CD14-positive monocyte (primary cell): Measurements from ENCODE around the gene MMRN2. TPM values are rescaled to one million over a fixed set of nuclear protein-coding genes. Genes with fewer than 3 reads are reported as not detected.

Source experiments
- DNase-seq, 3 donors: peaks; one replicate each; pipeline ENCODE4 v3.0.0-alpha.2; 2011 to 2022
- H2AFZ ChIP-seq: 2 replicates; pipeline ENCODE4 v1.6.0; 2012; ENCODE audit warnings: mild to moderate bottlenecking, low read depth, low read length, inconsistent platforms; ENCODE audit not compliant: insufficient read depth, poor library complexity, severe bottlenecking
- H3K27ac ChIP-seq, 2 donors: 1 replicate in 1 of 2; 2 replicates in 1 of 2; pipeline ENCODE4 v1.5.1; 2012 to 2013; ENCODE audit warnings: low read length in 2 of 2, control low read depth in 1 of 2, inconsistent platforms in 1 of 2, low read depth in 1 of 2, mild to moderate bottlenecking in 1 of 2
- H3K27me3 ChIP-seq, 2 donors: one replicate each; pipeline versions ENCODE4 v1.6.0 to v1.6.1; 2011 to 2013; ENCODE audit warnings: low read length in 2 of 2; ENCODE audit not compliant: control insufficient read depth in 2 of 2, insufficient read depth in 2 of 2
- H3K36me3 ChIP-seq, 2 donors: replicated peaks in 1 of 2; 1 replicate in 1 of 2; 2 replicates in 1 of 2; pipeline versions ENCODE4 v1.5.1 to v1.6.1; 2012 to 2013; ENCODE audit warnings: low read length in 2 of 2, control low read depth in 1 of 2, inconsistent platforms in 1 of 2, mild to moderate bottlenecking in 1 of 2; ENCODE audit not compliant: insufficient read depth in 2 of 2, control insufficient read depth in 1 of 2
- H3K4me1 ChIP-seq, 2 donors: 1 replicate in 1 of 2; 2 replicates in 1 of 2; pipeline versions ENCODE4 v1.5.1 to v1.6.1; 2012 to 2013; ENCODE audit warnings: low read length in 2 of 2, control low read depth in 1 of 2, inconsistent platforms in 1 of 2, mild to moderate bottlenecking in 1 of 2, moderate library complexity in 1 of 2; ENCODE audit not compliant: insufficient read depth in 2 of 2, control insufficient read depth in 1 of 2
- H3K4me2 ChIP-seq: replicated peaks from 2 replicates; pipeline ENCODE3; 2012; ENCODE audit warnings: low read length, moderate library complexity, mild to moderate bottlenecking; ENCODE audit not compliant: poor library complexity, severe bottlenecking; ENCODE audit errors: extremely low read depth
- H3K4me3 ChIP-seq, 3 experiments: fragments of 200-600 bp in 1 of 3; sonication (generic) in 1 of 3; replicated peaks in 1 of 3; 1 replicate in 2 of 3; 2 replicates in 1 of 3; pipeline ENCODE4 v1.5.1; 2011 to 2013; ENCODE audit warnings: low read length in 3 of 3, mild to moderate bottlenecking in 3 of 3, control low read depth in 2 of 3, low read depth in 2 of 3, inconsistent platforms in 1 of 3, moderate library complexity in 1 of 3
- H3K79me2 ChIP-seq: 2 replicates; pipeline ENCODE4 v1.6.0; 2012; ENCODE audit warnings: mild to moderate bottlenecking, control low read depth, inconsistent platforms, low read length, moderate library complexity; ENCODE audit not compliant: insufficient read depth
- H3K9ac ChIP-seq: 2 replicates; pipeline ENCODE4 v1.6.0; 2017; ENCODE audit warnings: low read length, mild to moderate bottlenecking; ENCODE audit not compliant: insufficient read depth, poor library complexity, severe bottlenecking
- H3K9me3 ChIP-seq, 2 donors: replicated peaks in 1 of 2; 1 replicate in 1 of 2; 2 replicates in 1 of 2; pipeline versions ENCODE4 v1.5.1 to v1.6.1; 2012 to 2013; ENCODE audit warnings: low read length in 2 of 2, control low read depth in 1 of 2; ENCODE audit not compliant: control insufficient read depth in 1 of 2, insufficient read depth in 1 of 2
- H4K20me1 ChIP-seq: 2 replicates; pipeline ENCODE4 v1.6.0; 2012; ENCODE audit warnings: mild to moderate bottlenecking, low read length, control low read depth, moderate library complexity; ENCODE audit not compliant: insufficient read depth
- H3K27ac Mint-ChIP-seq, 7 donors: one replicate each; pipeline ENCODE4 v1.8.0; 2020; ENCODE audit warnings: mild to moderate bottlenecking in 7 of 7, mixed read lengths in 7 of 7, moderate library complexity in 6 of 7, inconsistent platforms in 2 of 7
- H3K27me3 Mint-ChIP-seq, 3 donors: one replicate each; pipeline ENCODE4 v1.8.0; 2021 to 2022; ENCODE audit warnings: low read depth in 3 of 3, mild to moderate bottlenecking in 3 of 3, mixed read lengths in 3 of 3, moderate library complexity in 3 of 3, inconsistent platforms in 1 of 3
- H3K36me3 Mint-ChIP-seq, 2 donors: one replicate each; pipeline ENCODE4 v1.8.0; 2020; ENCODE audit warnings: mixed read lengths in 2 of 2, inconsistent platforms in 1 of 2, mild to moderate bottlenecking in 1 of 2
- H3K4me1 Mint-ChIP-seq: one replicate; pipeline ENCODE4 v1.8.0; 2020; ENCODE audit warnings: mild to moderate bottlenecking, mixed read lengths
- H3K4me3 Mint-ChIP-seq, 2 donors: one replicate each; pipeline ENCODE4 v1.8.0; 2020; ENCODE audit warnings: mild to moderate bottlenecking in 2 of 2, mixed read lengths in 2 of 2, moderate library complexity in 1 of 2
- H3K9me3 Mint-ChIP-seq, 7 donors: one replicate each; pipeline ENCODE4 v1.8.0; 2020 to 2022; ENCODE audit warnings: mixed read lengths in 7 of 7, mild to moderate bottlenecking in 6 of 7, moderate library complexity in 6 of 7, inconsistent platforms in 2 of 7
- WGBS: methylation state at CpG from one replicate; pipeline ENCODE4 v1.1.5; 2013; ENCODE audit warnings: missing lambda C conversion rate; ENCODE audit not compliant: insufficient coverage; 5-methylcytosine and 5-hydroxymethylcytosine counted together
- intact Hi-C, 2 donors: fragments of 100-400 bp; cut with micrococcal nuclease; formaldehyde crosslinking; loops; one replicate each; pipeline versions ENCODE4 v1.15.0 to v1.15.1; 2023
- polyA plus RNA-seq, 3 donors: library from polyadenylated mRNA; depleted of rRNA in 1 of 3; unstranded in 2 of 3; stranded (reverse) in 1 of 3; fragments of 300-500 nt in 2 of 3; fragments of >200 nt in 1 of 3; fragmentation: Illumina TruSeq in 2 of 3; gene quantifications; 1 replicate in 2 of 3; 2 replicates in 1 of 3; pipeline ENCODE4 v1.2.3, GENCODE V29; 2012 to 2021
- TF ChIP-seq, protein P1 (sequence below): fragments of 200-600 bp; IDR thresholded peaks from one replicate; pipeline ENCODE4 v1.8.0; 2022; ENCODE audit warnings: antibody characterized with exemption, mild to moderate bottlenecking

The MMRN2 gene
- polyA plus RNA-seq, 3 donors = 0.07 to 1.8 TPM; not detected in 1

- no peak overlapping the region for H3K4me2 ChIP-seq
- no peak overlapping the region for H3K27ac ChIP-seq
- Mint-ChIP-seq H3K36me3 (peaks cover 0 to 5% of the 10 kb centered on the region in 2 donors), H3K4me3 (no peak overlapping the region), H3K4me1 (peaks cover 29% of the 10 kb centered on the region), H3K27ac (peak overlapping the region in 1 of 7 donors; percentile 8), H3K27me3 (peaks cover 1 to 5% (median 4%) of the 10 kb centered on the region in 3 donors), H3K9me3 (peaks cover 15 to 29% (median 22%) of the 10 kb centered on the region in 7 donors)
- TF ChIP-seq, protein P1, sequence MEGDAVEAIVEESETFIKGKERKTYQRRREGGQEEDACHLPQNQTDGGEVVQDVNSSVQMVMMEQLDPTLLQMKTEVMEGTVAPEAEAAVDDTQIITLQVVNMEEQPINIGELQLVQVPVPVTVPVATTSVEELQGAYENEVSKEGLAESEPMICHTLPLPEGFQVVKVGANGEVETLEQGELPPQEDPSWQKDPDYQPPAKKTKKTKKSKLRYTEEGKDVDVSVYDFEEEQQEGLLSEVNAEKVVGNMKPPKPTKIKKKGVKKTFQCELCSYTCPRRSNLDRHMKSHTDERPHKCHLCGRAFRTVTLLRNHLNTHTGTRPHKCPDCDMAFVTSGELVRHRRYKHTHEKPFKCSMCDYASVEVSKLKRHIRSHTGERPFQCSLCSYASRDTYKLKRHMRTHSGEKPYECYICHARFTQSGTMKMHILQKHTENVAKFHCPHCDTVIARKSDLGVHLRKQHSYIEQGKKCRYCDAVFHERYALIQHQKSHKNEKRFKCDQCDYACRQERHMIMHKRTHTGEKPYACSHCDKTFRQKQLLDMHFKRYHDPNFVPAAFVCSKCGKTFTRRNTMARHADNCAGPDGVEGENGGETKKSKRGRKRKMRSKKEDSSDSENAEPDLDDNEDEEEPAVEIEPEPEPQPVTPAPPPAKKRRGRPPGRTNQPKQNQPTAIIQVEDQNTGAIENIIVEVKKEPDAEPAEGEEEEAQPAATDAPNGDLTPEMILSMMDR = no peak
- DNase-seq = no peak
- WGBS = 89% methylated on average over 7 of the region's 7 CpGs
- peaks cover 8 to 19% of the 10 kb centered on the region in 2 donors for H3K9me3 ChIP-seq
- no peaks in the 10 kb centered on the region for H3K36me3 ChIP-seq
- H2AFZ ChIP-seq = no peak overlapping the region
- H3K4me3 ChIP-seq = no peak overlapping the region
- no peaks in the 10 kb centered on the region for H3K27me3 ChIP-seq
- intact Hi-C loops = no loop called here
- H4K20me1 ChIP-seq = no peaks in the 10 kb centered on the region
- H3K4me1 ChIP-seq = peaks cover 28 to 40% of the 10 kb centered on the region in 2 donors
- no peak overlapping the region for H3K9ac ChIP-seq
- no peaks in the 10 kb centered on the region for H3K79me2 ChIP-seq
These were observed 467 bp downstream of the MMRN2 start for GRCh38 chr10:86956848-86957448.

DNA sequence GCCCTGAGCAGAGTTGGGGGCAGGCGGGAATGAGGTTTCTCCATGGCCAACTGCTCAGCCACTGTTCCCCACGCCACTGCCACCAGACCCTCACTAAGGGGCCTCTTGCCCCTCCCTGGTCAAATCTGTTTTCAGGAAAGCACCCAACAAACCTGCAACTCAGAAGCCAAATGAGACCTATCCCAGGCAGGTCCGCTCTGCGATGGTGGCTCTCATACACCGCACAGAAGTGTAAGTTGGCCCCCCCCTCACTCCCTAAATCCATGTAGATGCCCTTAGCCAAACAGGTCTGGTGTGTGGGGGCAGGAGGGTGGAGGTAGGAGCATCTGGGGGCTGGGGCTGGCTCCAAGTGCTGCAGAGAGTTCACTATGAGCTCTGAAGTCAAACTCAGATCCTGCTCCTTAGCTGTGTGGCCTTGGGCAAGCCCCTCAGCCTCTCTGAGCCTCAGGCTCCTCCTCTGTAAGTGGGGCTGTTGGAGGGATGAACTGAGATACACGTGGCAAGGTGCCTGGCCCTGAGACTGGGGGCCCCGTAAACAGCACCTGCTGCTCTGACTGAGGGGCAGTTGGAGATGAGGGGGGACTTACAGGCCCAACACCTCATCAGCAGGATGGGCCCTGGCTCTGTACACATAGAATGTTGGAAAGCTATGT, 1.1 kb downstream of the MMRN2 start:
- Histone ChIP-seq H3K27me3 (no peaks in the 10 kb centered on the region), H3K9me3 (peaks cover 12 to 24% of the 10 kb centered on the region in 2 donors), H3K27ac (no peak overlapping the region), H3K4me3 (no peak overlapping the region), H3K4me1 (peaks cover 28 to 40% of the 10 kb centered on the region in 2 donors), H3K79me2 (no peaks in the 10 kb centered on the region), H2AFZ (no peak overlapping the region), H3K9ac (no peak overlapping the region), H4K20me1 (no peaks in the 10 kb centered on the region), H3K36me3 (no peaks in the 10 kb centered on the region), H3K4me2 (no peak overlapping the region)
- H3K9me3 Mint-ChIP-seq = peaks cover 19 to 33% (median 26%) of the 10 kb centered on the region in 7 donors
- TF ChIP-seq, protein P1 = no peak
- H3K27ac Mint-ChIP-seq = no peak overlapping the region
- H3K4me1 Mint-ChIP-seq = peaks cover 29% of the 10 kb centered on the region
- H3K27me3 Mint-ChIP-seq = peaks cover 4 to 5% (median 4%) of the 10 kb centered on the region in 3 donors
- DNase-seq = no peak
- H3K4me3 Mint-ChIP-seq = no peak overlapping the region
- intact Hi-C loops = no loop called here
- WGBS = 100% methylated on average over 2 of the region's 7 CpGs
- H3K36me3 Mint-ChIP-seq = peaks cover 0 to 6% of the 10 kb centered on the region in 2 donors
